ENCODE results near the gene FANCF. TPM values are rescaled to one million over a fixed set of nuclear protein-coding genes. Genes with fewer than 3 reads are reported as not detected.

The FANCF gene
- polyA plus RNA-seq, 1 of the 3 experiments (the other 2 are of a cell fraction) = 4.3 TPM

GRCh38 chr11:22641559-22641958 is 15.9 kb upstream of the FANCF start:
- H3K4me1 ChIP-seq (ENCODE audit: control insufficient read depth in 1 of 2, insufficient read depth in 2 of 2, low read depth in 1 of 2, low read length in 1 of 2) = no peaks in the 10 kb centered on the region
- H3K79me2 ChIP-seq (ENCODE audit: insufficient read depth) = no peaks in the 10 kb centered on the region
- no peak overlapping the region for H3K9ac ChIP-seq
- CTCF ChIA-PET = interaction anchor here (1.6 kb wide), 1 partner anchor 102 kb away, joined by 3 read pairs; no protein-coding TSS in a partner anchor
- H3K36me3 ChIP-seq (replicated peaks in 1 of 2; ENCODE audit: control insufficient read depth in 1 of 2, insufficient read depth in 2 of 2, low read length in 1 of 2) = no peaks in the 10 kb centered on the region
- no peak overlapping the region for H3K27ac ChIP-seq (ENCODE audit: low read depth in 2 of 2, low read length in 1 of 2)
- no peaks in the 10 kb centered on the region for H3F3A ChIP-seq (replicated peaks; ENCODE audit: insufficient read depth)
- POLR2A ChIA-PET = no interaction called here
- H3K27me3 ChIP-seq (ENCODE audit: insufficient read depth) = no peaks in the 10 kb centered on the region
- no peaks in the 10 kb centered on the region for H4K20me1 ChIP-seq (ENCODE audit: insufficient read depth)
- H3K4me2 ChIP-seq = no peak overlapping the region
- H3K4me3 ChIP-seq (ENCODE audit: low read depth in 2 of 2, low read length in 1 of 2) = no peak overlapping the region
- H3K9me2 ChIP-seq = no peaks in the 10 kb centered on the region
- no peak overlapping the region for H2AFZ ChIP-seq (ENCODE audit: low read depth)
- no peaks in the 10 kb centered on the region for H3K9me3 ChIP-seq
- DNase-seq = no peak
- TF ChIP-seq SMC3 (IDR thresholded peaks at IDR 0.05; ENCODE audit: low read depth, low read length) (no peak), NRF1 (IDR thresholded peaks at IDR 0.05; ENCODE audit: low read depth, low read length) (no peak), POLR2AphosphoS5 (IDR thresholded peaks at IDR 0.05; ENCODE audit: low read depth, low read length) (no peak), FOXJ3 (CRISPR knock-in tag; IDR thresholded peaks at IDR 0.05) (no peak), EZH2phosphoT487 (IDR thresholded peaks at IDR 0.05; ENCODE audit: borderline replicate concordance, low read depth) (no peak), RFX5 (IDR thresholded peaks at IDR 0.05; ENCODE audit: low read length) (no peak), EP300 (IDR thresholded peaks at IDR 0.05; ENCODE audit: borderline replicate concordance in 1 of 2, low read depth in 1 of 2, low read length in 1 of 2) (no peak), RCOR1 (IDR thresholded peaks at IDR 0.05; ENCODE audit: low read length) (no peak), FOSL2 (IDR thresholded peaks at IDR 0.05; ENCODE audit: borderline replicate concordance, low read depth) (no peak)
- TF ChIP-seq, protein P1, sequence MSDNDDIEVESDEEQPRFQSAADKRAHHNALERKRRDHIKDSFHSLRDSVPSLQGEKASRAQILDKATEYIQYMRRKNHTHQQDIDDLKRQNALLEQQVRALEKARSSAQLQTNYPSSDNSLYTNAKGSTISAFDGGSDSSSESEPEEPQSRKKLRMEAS (IDR thresholded peaks at IDR 0.05; ENCODE audit: low read depth) = no peak

DNA sequence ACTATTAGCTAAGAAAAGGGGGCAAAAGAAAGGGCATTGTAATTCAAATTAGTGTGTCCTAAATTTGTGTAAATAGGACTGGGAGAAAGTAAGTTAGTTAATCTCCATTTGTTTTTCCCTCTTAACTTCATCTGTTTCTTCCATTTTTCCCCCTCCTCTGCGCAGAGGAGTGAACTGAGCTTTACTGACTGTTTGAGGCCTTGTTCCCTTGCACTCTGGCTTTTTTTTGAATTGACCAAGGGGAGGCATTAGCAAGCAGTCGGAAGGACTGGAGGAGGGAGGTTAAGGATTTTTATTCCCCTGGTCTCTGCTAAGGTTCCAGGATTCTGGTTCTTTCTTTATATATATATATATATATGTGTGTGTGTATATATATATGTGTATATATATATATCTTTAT is 15.2 kb upstream of the FANCF start:
- H3K4me2 ChIP-seq = no peak overlapping the region
- no peak overlapping the region for H3K4me3 ChIP-seq (ENCODE audit: low read depth in 2 of 2, low read length in 1 of 2)
- H3K9me2 ChIP-seq = no peaks in the 10 kb centered on the region
- no peaks in the 10 kb centered on the region for H3K36me3 ChIP-seq (replicated peaks in 1 of 2; ENCODE audit: control insufficient read depth in 1 of 2, insufficient read depth in 2 of 2, low read length in 1 of 2)
- no peaks in the 10 kb centered on the region for H3K9me3 ChIP-seq
- WGBS (ENCODE audit: low lambda C conversion rate) = 76% methylated on average over 2 of the region's 2 CpGs
- no peak overlapping the region for H2AFZ ChIP-seq (ENCODE audit: low read depth)
- no peaks in the 10 kb centered on the region for H3K4me1 ChIP-seq (ENCODE audit: control insufficient read depth in 1 of 2, insufficient read depth in 2 of 2, low read depth in 1 of 2, low read length in 1 of 2)
- H3K27me3 ChIP-seq (ENCODE audit: insufficient read depth) = no peaks in the 10 kb centered on the region
- no peak overlapping the region for H3K9ac ChIP-seq
- H4K20me1 ChIP-seq (ENCODE audit: insufficient read depth) = no peaks in the 10 kb centered on the region
- TF ChIP-seq, protein P2, sequence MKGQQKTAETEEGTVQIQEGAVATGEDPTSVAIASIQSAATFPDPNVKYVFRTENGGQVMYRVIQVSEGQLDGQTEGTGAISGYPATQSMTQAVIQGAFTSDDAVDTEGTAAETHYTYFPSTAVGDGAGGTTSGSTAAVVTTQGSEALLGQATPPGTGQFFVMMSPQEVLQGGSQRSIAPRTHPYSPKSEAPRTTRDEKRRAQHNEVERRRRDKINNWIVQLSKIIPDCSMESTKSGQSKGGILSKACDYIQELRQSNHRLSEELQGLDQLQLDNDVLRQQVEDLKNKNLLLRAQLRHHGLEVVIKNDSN (IDR thresholded peaks at IDR 0.05; ENCODE audit: borderline replicate concordance, low read depth) = no peak
- TF ChIP-seq RCOR1 (IDR thresholded peaks at IDR 0.05; ENCODE audit: low read length) (no peak), GABPA (IDR thresholded peaks at IDR 0.05; ENCODE audit: low read depth) (no peak), POLR2AphosphoS5 (IDR thresholded peaks at IDR 0.05; ENCODE audit: low read depth, low read length) (no peak), YY1 (IDR thresholded peaks at IDR 0.05; ENCODE audit: low read depth) (no peak), EZH2phosphoT487 (IDR thresholded peaks at IDR 0.05; ENCODE audit: borderline replicate concordance, low read depth) (no peak), SIN3A (IDR thresholded peaks at IDR 0.05; ENCODE audit: borderline replicate concordance, low read depth, low read length) (no peak), RAD21 (IDR thresholded peaks at IDR 0.05; ENCODE audit: low read length) (no peak)
- TF ChIP-seq, protein P3, sequence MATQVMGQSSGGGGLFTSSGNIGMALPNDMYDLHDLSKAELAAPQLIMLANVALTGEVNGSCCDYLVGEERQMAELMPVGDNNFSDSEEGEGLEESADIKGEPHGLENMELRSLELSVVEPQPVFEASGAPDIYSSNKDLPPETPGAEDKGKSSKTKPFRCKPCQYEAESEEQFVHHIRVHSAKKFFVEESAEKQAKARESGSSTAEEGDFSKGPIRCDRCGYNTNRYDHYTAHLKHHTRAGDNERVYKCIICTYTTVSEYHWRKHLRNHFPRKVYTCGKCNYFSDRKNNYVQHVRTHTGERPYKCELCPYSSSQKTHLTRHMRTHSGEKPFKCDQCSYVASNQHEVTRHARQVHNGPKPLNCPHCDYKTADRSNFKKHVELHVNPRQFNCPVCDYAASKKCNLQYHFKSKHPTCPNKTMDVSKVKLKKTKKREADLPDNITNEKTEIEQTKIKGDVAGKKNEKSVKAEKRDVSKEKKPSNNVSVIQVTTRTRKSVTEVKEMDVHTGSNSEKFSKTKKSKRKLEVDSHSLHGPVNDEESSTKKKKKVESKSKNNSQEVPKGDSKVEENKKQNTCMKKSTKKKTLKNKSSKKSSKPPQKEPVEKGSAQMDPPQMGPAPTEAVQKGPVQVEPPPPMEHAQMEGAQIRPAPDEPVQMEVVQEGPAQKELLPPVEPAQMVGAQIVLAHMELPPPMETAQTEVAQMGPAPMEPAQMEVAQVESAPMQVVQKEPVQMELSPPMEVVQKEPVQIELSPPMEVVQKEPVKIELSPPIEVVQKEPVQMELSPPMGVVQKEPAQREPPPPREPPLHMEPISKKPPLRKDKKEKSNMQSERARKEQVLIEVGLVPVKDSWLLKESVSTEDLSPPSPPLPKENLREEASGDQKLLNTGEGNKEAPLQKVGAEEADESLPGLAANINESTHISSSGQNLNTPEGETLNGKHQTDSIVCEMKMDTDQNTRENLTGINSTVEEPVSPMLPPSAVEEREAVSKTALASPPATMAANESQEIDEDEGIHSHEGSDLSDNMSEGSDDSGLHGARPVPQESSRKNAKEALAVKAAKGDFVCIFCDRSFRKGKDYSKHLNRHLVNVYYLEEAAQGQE (IDR thresholded peaks at IDR 0.05; ENCODE audit: low read depth, low read length) = no peak
- TF ChIP-seq, protein P4, sequence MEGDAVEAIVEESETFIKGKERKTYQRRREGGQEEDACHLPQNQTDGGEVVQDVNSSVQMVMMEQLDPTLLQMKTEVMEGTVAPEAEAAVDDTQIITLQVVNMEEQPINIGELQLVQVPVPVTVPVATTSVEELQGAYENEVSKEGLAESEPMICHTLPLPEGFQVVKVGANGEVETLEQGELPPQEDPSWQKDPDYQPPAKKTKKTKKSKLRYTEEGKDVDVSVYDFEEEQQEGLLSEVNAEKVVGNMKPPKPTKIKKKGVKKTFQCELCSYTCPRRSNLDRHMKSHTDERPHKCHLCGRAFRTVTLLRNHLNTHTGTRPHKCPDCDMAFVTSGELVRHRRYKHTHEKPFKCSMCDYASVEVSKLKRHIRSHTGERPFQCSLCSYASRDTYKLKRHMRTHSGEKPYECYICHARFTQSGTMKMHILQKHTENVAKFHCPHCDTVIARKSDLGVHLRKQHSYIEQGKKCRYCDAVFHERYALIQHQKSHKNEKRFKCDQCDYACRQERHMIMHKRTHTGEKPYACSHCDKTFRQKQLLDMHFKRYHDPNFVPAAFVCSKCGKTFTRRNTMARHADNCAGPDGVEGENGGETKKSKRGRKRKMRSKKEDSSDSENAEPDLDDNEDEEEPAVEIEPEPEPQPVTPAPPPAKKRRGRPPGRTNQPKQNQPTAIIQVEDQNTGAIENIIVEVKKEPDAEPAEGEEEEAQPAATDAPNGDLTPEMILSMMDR (IDR thresholded peaks at IDR 0.05) = no peak
- TF ChIP-seq, protein P1 (IDR thresholded peaks at IDR 0.05; ENCODE audit: low read depth) = no peak
- H3K79me2 ChIP-seq (ENCODE audit: insufficient read depth) = no peaks in the 10 kb centered on the region
- no peak for DNase-seq
- POLR2A ChIA-PET = no interaction called here
- no peaks in the 10 kb centered on the region for H3F3A ChIP-seq (replicated peaks; ENCODE audit: insufficient read depth)
- CTCF ChIA-PET = interaction anchor here (1.6 kb wide), 1 partner anchor 101 kb away, joined by 3 read pairs; no protein-coding TSS in a partner anchor
- H3K27ac ChIP-seq (ENCODE audit: low read depth in 2 of 2, low read length in 1 of 2) = no peak overlapping the region
